Right lobe of liver (tissue), 6 donors: ENCODE measurements around the gene CD22. TPM values are rescaled to one million over a fixed set of nuclear protein-coding genes. Genes with fewer than 3 reads are reported as not detected.

Experiments
- ATAC-seq, 4 donors: fragments of 200-7000 bp; cut with Tn5 transposase; one replicate each; pipeline ENCODE4 v1.9.1; 2020; ENCODE audit warnings: mild to moderate bottlenecking in 4 of 4, moderate library complexity in 4 of 4
- DNase-seq, 3 donors: peaks; one replicate each; pipeline ENCODE4 v3.0.0-alpha.2; 2020
- H3K27ac ChIP-seq, 3 donors: fragments of 200-600 bp; one replicate each; pipeline ENCODE4 v1.8.0; 2022
- H3K27me3 ChIP-seq, 2 donors: fragments of 200-600 bp; one replicate each; pipeline ENCODE4 v1.8.0; 2022
- H3K36me3 ChIP-seq, 4 donors: fragments of 200-600 bp; sonication (generic) in 1 of 4; one replicate each; pipeline versions ENCODE4 v1.5.1 to v1.8.0; 2017 to 2022; ENCODE audit warnings: control low read depth in 1 of 4
- H3K4me1 ChIP-seq, 4 donors: fragments of 200-600 bp; sonication (generic) in 1 of 4; one replicate each; pipeline versions ENCODE4 v1.5.1 to v1.8.0; 2017 to 2022; ENCODE audit warnings: control low read depth in 1 of 4
- H3K4me3 ChIP-seq, 3 donors: fragments of 200-600 bp; one replicate each; pipeline ENCODE4 v1.8.0; 2022
- H3K9me3 ChIP-seq, 4 donors: fragments of 200-600 bp; sonication (generic) in 1 of 4; one replicate each; pipeline versions ENCODE4 v1.5.1 to v1.8.0; 2017 to 2022; ENCODE audit warnings: control low read depth in 1 of 4
- POLR2A ChIP-seq: fragments of 450-650 bp; IDR thresholded peaks from one replicate; pipeline ENCODE4 v1.6.1; 2017; ENCODE audit warnings: antibody characterized with exemption, mild to moderate bottlenecking
- WGBS: methylation state at CpG from one replicate; pipeline ENCODE4 v1.1.6; 2018; ENCODE audit warnings: low coverage, low lambda C conversion rate; ENCODE audit not compliant: insufficient coverage; ENCODE audit errors: missing lambda C conversion rate; 5-methylcytosine and 5-hydroxymethylcytosine counted together
- intact Hi-C, 2 donors: fragments of 100-400 bp; cut with DNase I; formaldehyde crosslinking; loops; one replicate each; pipeline versions ENCODE4 v1.11.2 to v1.14.1; 2022
- total RNA-seq, 6 experiments: library from RNA; depleted of rRNA in 2 of 6; stranded (reverse); fragments of >200 nt in 2 of 6; fragmentation: NEBNext Ultra II Directional in 3 of 6; extraction: Animal tissue kit (Norgen Biotek cat#: 25700) in 3 of 6; gene quantifications; one replicate each; pipeline versions ENCODE4 v1.1.0 to v1.2.4, GENCODE V29; 2016 to 2023
- TF ChIP-seq, protein P1 (sequence below), 4 donors: fragments of 200-600 bp in 3 of 4; fragments of 450-650 bp in 1 of 4; IDR thresholded peaks; one replicate each; pipeline versions ENCODE4 v1.5.1 to v1.8.0; 2016 to 2022; ENCODE audit warnings: antibody characterized with exemption in 4 of 4, mild to moderate bottlenecking in 2 of 4
- donor health status: DM: no; HTN: yes; CAD: no.
- donor health status: DM: no; HTN: no; CAD: no.
- donor health status: DM: no; HTN: no; CAD: no.
- donor health status: DM: no; HTN: yes; CAD: no.
- donor health status: DM: no; HTN: yes; CAD: no.

Gene CD22
- total RNA-seq, 6 experiments from 2014 or later, result 0.39 to 1.3 (median 0.96) TPM

DNA sequence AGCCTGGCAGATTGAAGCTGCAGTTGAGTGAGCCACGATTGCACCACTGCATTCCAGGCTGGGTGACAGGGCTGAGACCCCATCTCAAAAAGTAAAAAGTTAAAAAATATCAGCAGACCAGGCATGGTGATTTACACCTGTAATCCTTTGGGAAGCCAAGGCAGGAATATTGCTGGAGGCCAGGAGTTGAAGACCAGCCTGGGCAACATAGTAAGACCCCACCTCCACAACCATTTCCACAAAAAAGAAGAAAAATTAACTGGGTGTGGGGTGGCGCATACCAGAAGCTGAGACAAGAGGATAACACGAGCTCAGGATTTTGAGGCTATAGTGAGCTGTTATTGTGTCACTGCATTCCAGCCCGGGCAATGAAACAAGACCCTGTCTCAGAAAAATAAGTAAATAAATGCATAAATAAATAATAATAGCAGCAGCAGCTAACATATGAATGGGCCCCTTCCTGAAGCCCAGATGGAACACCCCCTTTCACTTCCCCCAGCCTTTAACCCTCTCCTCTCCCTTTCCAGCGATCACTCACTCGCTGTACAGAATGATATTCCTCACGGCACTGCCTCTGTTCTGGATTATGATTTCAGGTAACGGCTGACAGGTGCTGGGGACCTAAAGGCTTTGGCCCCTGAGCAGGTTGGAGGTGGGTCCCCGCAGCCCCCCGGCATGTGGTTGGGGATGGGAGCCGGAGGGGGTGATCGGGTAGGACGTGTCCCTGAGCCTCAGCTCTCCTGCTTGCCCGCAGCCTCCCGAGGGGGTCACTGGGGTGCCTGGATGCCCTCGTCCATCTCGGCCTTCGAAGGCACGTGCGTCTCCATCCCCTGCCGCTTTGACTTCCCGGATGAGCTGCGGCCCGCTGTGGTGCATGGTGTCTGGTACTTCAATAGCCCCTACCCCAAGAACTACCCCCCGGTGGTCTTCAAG, 33.9 kb upstream of the CD22 start:
- Histone ChIP-seq H3K4me3 (no peak overlapping the region), H3K9me3 (no peaks in the 10 kb centered on the region), H3K4me1 (no peaks in the 10 kb centered on the region), H3K36me3 (no peaks in the 10 kb centered on the region), H3K27ac (no peak overlapping the region), H3K27me3 (no peaks in the 10 kb centered on the region)
- WGBS, result 65% methylated on average over 10 of the region's 25 CpGs
- TF ChIP-seq POLR2A, result no peak
- TF ChIP-seq, protein P1, sequence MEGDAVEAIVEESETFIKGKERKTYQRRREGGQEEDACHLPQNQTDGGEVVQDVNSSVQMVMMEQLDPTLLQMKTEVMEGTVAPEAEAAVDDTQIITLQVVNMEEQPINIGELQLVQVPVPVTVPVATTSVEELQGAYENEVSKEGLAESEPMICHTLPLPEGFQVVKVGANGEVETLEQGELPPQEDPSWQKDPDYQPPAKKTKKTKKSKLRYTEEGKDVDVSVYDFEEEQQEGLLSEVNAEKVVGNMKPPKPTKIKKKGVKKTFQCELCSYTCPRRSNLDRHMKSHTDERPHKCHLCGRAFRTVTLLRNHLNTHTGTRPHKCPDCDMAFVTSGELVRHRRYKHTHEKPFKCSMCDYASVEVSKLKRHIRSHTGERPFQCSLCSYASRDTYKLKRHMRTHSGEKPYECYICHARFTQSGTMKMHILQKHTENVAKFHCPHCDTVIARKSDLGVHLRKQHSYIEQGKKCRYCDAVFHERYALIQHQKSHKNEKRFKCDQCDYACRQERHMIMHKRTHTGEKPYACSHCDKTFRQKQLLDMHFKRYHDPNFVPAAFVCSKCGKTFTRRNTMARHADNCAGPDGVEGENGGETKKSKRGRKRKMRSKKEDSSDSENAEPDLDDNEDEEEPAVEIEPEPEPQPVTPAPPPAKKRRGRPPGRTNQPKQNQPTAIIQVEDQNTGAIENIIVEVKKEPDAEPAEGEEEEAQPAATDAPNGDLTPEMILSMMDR (IDR thresholded peaks at IDR 0.05), result no peak
- intact Hi-C loops, result no loop called here
- DNase-seq (no peak), ATAC-seq (no peak)

DNA sequence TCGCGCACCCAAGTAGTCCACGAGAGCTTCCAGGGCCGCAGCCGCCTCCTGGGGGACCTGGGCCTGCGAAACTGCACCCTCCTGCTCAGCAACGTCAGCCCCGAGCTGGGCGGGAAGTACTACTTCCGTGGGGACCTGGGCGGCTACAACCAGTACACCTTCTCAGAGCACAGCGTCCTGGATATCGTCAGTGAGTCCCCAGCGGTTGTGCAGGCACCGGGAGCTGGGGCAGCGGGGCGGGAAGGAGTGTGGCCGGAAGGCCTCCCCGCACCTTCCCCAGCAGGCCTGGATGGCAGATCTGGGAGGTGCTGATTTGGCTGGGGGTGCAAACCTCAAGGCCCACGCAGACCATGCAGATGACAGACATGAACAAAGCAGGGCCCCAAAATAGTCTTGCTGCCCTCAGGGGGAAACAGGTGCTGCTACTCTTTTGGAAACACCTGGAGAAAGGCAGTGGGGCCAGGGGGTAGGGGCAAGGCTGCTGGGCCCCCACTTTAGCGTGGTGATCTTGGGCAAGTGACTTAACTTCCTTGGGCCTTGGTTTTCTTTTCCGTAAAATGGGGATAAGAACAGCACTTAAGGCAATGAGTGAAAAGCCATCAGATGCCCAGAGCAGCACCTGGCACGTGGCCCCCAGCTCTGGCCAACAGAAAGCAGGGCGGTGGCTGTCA, 33.1 kb upstream of the CD22 start:
- H3K4me3 ChIP-seq, result no peak overlapping the region
- peak in 1 of 4 donors; percentile 23 for ATAC-seq
- no peaks in the 10 kb centered on the region for H3K4me1 ChIP-seq
- H3K9me3 ChIP-seq, result no peaks in the 10 kb centered on the region
- 71% methylated on average over 11 of the region's 24 CpGs for WGBS
- H3K27me3 ChIP-seq, result no peaks in the 10 kb centered on the region
- intact Hi-C loops, result no loop called here
- H3K36me3 ChIP-seq, result no peaks in the 10 kb centered on the region
- TF ChIP-seq, protein P1 (IDR thresholded peaks at IDR 0.05), result no peak
- TF ChIP-seq POLR2A, result no peak
- DNase-seq, result no peak
- H3K27ac ChIP-seq, result no peak overlapping the region

DNA sequence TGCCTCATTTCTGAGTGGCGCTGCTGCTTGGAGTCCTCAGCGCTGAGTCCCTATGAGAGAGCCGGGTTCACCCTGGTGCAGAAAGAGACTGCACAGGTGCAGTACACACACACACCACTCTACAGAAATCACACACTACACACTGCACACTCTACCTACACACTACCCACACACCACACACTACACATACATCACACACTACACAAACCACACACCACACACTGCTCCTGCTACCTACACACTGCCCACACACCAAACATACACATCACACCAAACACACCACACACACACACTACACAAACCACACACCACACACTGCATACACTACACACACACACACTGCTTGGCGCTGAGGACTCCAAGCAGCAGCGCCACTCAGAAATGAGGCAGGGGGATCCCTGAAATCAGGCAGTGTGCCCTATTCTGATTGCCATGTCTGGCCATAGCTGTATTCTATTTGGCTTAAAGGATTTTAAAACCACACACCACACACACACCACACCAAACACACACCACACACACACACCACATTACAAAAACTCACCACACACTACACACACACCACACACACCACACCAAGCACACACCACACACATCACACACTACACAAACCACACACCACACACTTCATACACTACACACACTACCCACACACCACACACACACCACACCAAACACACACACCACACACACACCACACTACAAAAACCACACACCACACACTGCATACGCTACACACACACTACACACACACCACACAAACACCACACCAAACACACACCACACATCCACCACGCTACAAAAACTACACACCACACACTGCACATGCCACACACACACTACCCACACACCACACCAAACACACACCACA, 32.1 kb upstream of the CD22 start:
- 83% methylated on average over 6 of the region's 7 CpGs for WGBS
- TF ChIP-seq, protein P1 (IDR thresholded peaks at IDR 0.05), result no peak
- no peak for TF ChIP-seq POLR2A
- no peaks in the 10 kb centered on the region for H3K9me3 ChIP-seq
- ATAC-seq (no peak), DNase-seq (no peak)
- H3K4me3 ChIP-seq, result no peak overlapping the region
- intact Hi-C loops, result no loop called here
- no peaks in the 10 kb centered on the region for H3K27me3 ChIP-seq
- H3K4me1 ChIP-seq, result no peaks in the 10 kb centered on the region
- H3K36me3 ChIP-seq, result no peaks in the 10 kb centered on the region
- no peak overlapping the region for H3K27ac ChIP-seq

DNA sequence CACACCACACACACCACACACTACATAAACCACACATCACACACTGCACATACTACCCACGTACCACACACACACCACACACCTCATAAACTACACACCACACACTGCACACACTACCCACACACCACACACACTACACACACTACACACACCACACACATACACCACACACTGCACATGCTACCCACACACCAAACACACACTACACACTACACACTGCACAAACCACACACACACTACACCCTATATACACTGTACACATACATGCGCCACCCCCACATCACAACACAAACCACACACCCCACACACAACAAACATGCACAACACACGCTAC, 31.5 kb upstream of the CD22 start:
- Histone ChIP-seq H3K9me3 (no peaks in the 10 kb centered on the region), H3K27me3 (no peaks in the 10 kb centered on the region), H3K4me1 (no peaks in the 10 kb centered on the region), H3K36me3 (no peaks in the 10 kb centered on the region), H3K27ac (no peak overlapping the region), H3K4me3 (no peak overlapping the region)
- TF ChIP-seq, protein P1 (IDR thresholded peaks at IDR 0.05), result no peak
- no peak for TF ChIP-seq POLR2A
- DNase-seq, result no peak
- ATAC-seq, result no peak
- 94% methylated on average over 3 of the region's 3 CpGs for WGBS
- intact Hi-C loops, result no loop called here
